GM08714 (cell line): ENCODE data around the gene MYBPC1.
"Not testable (repeated sequence)": the region's sequence is repeated elsewhere in the genome, so short reads cannot be mapped to it uniquely, and the experiment has no call there.

ENCODE experiments used
- H3K4me3 ChIP-seq: fragments of 200-500 bp; sonication (Bioruptor generic); 2 replicates; pipeline ENCODE4 v1.5.1; 2014; ENCODE audit warnings: mild to moderate bottlenecking, low read length, inconsistent platforms
- ZNF274 ChIP-seq: IDR thresholded peaks from 2 replicates; pipeline ENCODE4 v1.6.1; 2012; ENCODE audit warnings: mild to moderate bottlenecking, low read depth, low read length

The MYBPC1 gene

GRCh38 chr12:101680647-101681046, 85.9 kb downstream of the MYBPC1 start:
- TF ChIP-seq ZNF274: no peak
- no peak overlapping the region for H3K4me3 ChIP-seq

- not testable (repeated sequence) for H3K4me3 ChIP-seq
Measured at GRCh38 chr12:101681627-101682026, 86.9 kb downstream of the MYBPC1 start.

DNA sequence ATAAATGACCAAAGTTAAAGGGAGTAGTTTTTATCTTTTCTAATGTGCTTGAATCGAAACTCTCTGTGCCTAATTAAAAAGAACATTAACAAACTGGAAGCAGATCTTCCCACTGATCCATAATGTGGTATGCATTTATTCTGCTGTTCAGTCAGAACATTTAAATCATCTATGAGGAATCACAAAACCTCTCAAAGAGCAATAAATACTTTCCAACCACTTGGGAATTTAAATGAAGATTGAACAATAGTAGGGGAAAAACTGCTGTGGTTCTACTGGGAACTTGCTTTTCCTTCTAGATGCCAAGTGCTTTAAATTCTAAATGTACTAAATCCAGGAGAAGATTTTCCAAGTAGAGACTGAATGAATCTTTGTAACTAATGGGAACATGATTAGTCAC, 90.3 kb downstream of the MYBPC1 start:
- H3K4me3 ChIP-seq: no peak overlapping the region
- TF ChIP-seq ZNF274: no peak

DNA sequence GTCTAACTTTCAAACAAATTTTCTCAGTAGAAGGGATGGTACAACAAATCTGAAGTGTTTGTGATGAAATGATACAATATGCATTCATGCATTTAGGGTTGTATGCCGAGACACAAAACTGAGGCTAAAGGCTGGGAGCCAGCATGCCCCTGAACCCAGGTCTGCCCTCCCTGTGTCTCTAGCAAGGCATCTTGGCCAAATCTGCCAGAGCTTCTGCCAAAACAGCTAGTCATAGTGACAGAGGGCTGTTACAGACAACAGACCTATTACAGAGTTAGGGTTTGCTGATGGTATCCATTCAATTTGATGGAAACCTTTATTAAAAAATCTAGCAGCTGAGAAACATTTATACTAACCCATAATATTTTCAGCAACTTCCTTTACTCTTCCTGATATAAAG, 91.4 kb downstream of the MYBPC1 start:
- TF ChIP-seq ZNF274: no peak
- H3K4me3 ChIP-seq: no peak overlapping the region

GRCh38 chr12:101690544-101691098, 95.8 kb downstream of the MYBPC1 start:
- TF ChIP-seq ZNF274: no peak
- no peak overlapping the region for H3K4me3 ChIP-seq

GRCh38 chr12:101691503-101692096, 96.8 kb downstream of the MYBPC1 start:
- no peak overlapping the region for H3K4me3 ChIP-seq
- TF ChIP-seq ZNF274: no peak

- H3K4me3 ChIP-seq: no peak overlapping the region
- TF ChIP-seq ZNF274: no peak
Measured at GRCh38 chr12:101694297-101694848, 99.6 kb downstream of the MYBPC1 start.

DNA sequence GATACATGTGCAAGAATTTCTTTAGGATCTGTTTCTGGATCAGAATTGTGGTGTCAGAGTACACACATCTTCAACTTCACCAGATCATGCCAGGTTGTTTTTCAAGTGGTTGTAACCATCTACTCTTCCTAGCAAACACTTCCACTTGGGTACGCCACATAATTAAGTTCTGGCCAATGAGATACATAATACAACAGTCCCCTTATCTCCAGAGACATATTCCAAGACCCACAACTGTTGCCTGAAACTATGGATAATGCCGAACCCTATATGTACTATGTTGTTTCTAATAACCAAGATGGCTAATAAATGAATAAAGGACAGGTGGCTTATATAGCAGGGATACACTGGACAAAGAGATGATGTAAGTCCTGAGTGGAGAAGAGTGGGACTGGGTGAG, 100.2 kb downstream of the MYBPC1 start:
- TF ChIP-seq ZNF274: no peak

GRCh38 chr12:101695706-101696105, 100.9 kb downstream of the MYBPC1 start:
- no peak overlapping the region for H3K4me3 ChIP-seq
- no peak for TF ChIP-seq ZNF274

More for the DNA sequence above, 100.2 kb downstream of the MYBPC1 start:
- no peak overlapping the region for H3K4me3 ChIP-seq

DNA sequence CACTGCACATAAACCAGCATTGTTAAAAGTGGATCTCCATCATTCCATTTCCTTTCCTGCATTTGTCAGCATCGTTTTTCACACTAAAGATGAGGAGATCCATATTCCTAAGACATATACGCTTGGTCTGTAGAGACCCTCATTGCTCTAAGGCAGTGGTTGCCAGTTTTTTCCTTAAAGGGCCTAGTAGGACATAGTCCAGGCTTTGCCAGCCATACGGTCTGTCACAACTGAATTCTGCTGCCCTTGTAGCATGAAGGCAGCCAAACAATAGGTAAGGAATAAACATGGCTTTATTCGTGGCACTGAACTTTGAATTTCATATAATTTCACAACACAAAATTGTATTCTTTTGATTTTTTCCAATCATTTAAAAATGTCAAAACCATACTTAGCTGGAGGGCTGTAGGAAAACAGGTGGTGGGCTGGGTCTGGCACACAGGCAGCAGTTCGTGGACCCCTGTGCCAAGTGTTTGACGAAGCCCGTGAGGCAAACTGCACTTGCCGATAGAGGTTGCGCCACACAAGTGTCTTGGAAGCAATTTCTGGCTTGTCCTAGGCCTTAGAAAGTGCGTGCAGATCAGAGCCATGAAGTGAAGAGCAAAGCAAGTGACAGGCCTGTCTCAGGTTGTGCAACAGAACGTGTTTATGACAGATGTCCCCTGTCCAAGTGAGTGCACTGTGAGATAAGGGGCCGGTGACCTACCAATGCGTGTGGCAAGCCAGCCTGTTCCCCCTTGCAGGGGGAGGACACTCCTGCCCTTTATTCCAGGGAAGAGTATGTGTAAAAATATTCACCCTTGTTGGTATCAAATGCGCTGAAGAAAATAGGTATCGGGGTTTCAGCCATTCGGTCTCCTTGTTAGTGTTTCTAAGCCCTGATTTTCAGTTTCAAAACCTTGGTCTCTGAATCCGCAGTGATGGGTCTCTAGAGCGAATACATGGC, 101.8 kb downstream of the MYBPC1 start:
- TF ChIP-seq ZNF274: no peak

DNA sequence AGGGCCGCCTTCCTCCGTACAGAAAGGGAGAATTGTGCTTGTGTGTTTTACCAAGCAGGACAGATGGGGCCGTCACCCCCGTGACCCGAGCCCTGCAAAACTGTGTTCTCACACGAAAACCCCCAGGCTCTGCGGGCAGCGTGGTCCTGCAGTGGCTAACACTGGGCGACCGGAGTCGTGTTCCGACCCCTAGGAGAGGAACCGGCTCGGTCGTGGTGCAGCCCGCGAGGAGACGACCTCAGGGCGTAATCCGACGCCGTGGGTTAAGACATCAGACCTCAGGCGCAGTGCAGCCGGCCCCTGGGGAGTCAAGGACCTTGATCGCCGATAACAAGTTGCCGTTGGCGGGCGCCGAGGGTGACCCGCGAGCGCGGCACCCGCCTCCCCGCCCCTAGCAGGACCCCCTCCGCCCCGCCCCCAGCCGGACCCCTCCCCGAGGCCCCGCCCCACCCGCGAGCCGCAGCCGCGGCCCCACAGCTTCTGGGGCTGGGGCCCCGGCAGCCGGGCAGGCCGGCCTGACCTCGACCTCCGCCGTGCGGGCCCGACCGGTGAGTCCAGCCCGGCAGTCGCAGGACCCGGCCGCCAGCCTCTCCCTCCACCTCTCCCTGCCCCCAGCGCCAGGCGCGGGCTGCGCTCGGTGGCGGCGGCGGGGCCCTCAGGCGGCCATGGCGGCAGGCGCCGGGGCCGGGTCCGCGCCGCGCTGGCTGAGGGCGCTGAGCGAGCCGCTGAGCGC, 102.6 kb downstream of the MYBPC1 start, which contains the start of gene CHPT1:
Gene CHPT1 (plus strand): TSS at position 444 of the 733 bp plus-strand sequence. CDS start 222 bp downstream, at position 666.
- H3K4me3 ChIP-seq: peak within 1 kb of the TSS; percentile 97
- no peak for TF ChIP-seq ZNF274

More for the DNA sequence above, 101.8 kb downstream of the MYBPC1 start:
- peak overlapping the region; percentile 97; the same call in 1 of the 2 replicates for H3K4me3 ChIP-seq

DNA sequence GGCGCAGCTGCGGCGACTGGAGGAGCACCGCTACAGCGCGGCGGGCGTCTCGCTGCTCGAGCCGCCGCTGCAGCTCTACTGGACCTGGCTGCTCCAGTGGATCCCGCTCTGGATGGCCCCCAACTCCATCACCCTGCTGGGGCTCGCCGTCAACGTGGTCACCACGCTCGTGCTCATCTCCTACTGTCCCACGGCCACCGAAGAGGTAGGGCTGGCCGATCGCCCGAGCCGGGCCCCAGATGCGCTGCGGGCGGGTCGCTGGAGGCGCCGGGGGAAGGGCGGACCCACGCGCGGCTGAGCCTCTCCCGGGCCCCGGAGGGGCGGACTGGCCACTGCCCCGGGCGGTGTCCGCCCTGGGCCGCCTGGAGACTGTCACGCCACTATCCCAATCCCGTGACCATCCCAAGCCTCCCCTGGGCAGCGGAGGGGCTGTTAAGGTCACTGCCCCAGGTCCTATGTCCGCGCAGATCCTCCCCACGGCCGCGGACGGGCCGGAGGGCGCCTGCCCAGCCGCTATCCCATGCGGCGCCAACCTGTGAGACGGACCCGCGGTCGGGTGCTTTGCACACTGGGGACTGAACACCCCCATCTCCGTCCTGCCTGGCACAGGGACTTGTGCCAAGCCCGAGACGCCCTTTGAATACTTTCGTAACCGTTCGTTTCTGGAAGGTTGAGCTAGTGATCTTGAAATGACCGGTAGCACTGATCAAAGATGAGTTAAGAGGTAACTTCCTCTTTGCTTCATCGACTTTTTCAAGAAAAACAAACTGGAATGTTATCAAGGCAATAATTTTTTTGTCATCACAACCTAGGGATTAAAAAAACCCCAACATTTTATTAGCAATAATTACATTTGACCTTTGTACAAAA, 103.4 kb downstream of the MYBPC1 start:
- TF ChIP-seq ZNF274: no peak
- H3K4me3 ChIP-seq: peak overlapping the region; percentile 97

DNA sequence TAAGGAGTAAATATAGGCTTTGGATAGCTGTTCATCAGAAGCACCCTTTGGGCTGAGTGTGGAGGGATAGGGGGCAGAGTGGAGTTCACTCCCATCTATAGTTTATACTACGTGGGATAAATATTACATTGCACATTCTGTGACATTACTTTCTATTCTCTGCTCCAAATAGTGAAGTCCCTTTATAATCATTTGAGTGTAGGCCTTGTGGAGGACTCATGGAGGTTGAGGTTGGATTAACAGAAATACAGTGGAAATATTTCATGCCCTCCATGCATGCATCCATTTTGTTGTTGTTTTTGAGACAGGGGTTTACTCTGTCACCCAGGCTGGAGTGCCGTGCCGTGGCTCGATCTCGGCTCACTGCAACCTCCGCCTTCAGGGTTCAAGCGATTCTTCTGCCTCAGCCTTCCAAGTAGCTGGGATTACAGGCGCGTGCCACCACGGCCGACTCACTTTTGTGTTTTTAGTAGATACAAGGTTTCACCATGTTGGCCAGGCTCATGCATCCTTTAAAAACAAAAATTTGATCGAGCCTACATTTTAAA, 104.1 kb downstream of the MYBPC1 start:
- H3K4me3 ChIP-seq: peak overlapping the region; percentile 97
- TF ChIP-seq ZNF274: no peak
